RWPE2 (cell line): Measurements from ENCODE around the gene RPL18A.
A peak's percentile ranks its signal among the peaks of the same experiment; 100 is the strongest.

Source experiments
- ATAC-seq: fragments of 200-7000 bp; cut with Tn5 transposase; 3 replicates; pipeline ENCODE4 v1.9.1; 2021; ENCODE audit warnings: low read depth
- DNase-seq: peaks from one replicate; pipeline ENCODE4 v3.0.0-alpha.2; 2020; ENCODE audit warnings: low spot score
- H3K27ac ChIP-seq: fragments of 450-650 bp; 2 replicates; pipeline ENCODE4 v1.5.1; 2017; ENCODE audit warnings: mild to moderate bottlenecking; ENCODE audit not compliant: poor library complexity, severe bottlenecking
- H3K27me3 ChIP-seq: fragments of 250-450 bp; sonication (Bioruptor Pico); 2 replicates; pipeline ENCODE4 v1.5.1; 2021; ENCODE audit warnings: mild to moderate bottlenecking, moderate library complexity; ENCODE audit not compliant: insufficient read depth, poor library complexity, severe bottlenecking
- H3K36me3 ChIP-seq: fragments of 250-450 bp; sonication (Bioruptor Pico); 2 replicates; pipeline ENCODE4 v1.5.1; 2020; ENCODE audit warnings: low read depth, mild to moderate bottlenecking, moderate library complexity
- H3K4me1 ChIP-seq: fragments of 250-450 bp; sonication (Bioruptor Pico); 2 replicates; pipeline ENCODE4 v1.5.1; 2021; ENCODE audit warnings: mild to moderate bottlenecking, moderate library complexity; ENCODE audit not compliant: insufficient read depth, poor library complexity, severe bottlenecking
- H3K4me3 ChIP-seq: fragments of 250-450 bp; sonication (Bioruptor Pico); 2 replicates; pipeline ENCODE4 v1.5.1; 2021; ENCODE audit warnings: mild to moderate bottlenecking, moderate library complexity; ENCODE audit not compliant: severe bottlenecking
- H3K9me3 ChIP-seq: fragments of 250-450 bp; sonication (Bioruptor Pico); 2 replicates; pipeline ENCODE4 v1.5.1; 2021; ENCODE audit warnings: mild to moderate bottlenecking, moderate library complexity; ENCODE audit not compliant: severe bottlenecking
- TF ChIP-seq, protein P1 (sequence below): fragments of 450-650 bp; IDR thresholded peaks from one replicate; pipeline ENCODE4 v1.5.1; 2017; ENCODE audit warnings: mild to moderate bottlenecking, moderate library complexity; ENCODE audit not compliant: poor library complexity, severe bottlenecking

Gene RPL18A

DNA sequence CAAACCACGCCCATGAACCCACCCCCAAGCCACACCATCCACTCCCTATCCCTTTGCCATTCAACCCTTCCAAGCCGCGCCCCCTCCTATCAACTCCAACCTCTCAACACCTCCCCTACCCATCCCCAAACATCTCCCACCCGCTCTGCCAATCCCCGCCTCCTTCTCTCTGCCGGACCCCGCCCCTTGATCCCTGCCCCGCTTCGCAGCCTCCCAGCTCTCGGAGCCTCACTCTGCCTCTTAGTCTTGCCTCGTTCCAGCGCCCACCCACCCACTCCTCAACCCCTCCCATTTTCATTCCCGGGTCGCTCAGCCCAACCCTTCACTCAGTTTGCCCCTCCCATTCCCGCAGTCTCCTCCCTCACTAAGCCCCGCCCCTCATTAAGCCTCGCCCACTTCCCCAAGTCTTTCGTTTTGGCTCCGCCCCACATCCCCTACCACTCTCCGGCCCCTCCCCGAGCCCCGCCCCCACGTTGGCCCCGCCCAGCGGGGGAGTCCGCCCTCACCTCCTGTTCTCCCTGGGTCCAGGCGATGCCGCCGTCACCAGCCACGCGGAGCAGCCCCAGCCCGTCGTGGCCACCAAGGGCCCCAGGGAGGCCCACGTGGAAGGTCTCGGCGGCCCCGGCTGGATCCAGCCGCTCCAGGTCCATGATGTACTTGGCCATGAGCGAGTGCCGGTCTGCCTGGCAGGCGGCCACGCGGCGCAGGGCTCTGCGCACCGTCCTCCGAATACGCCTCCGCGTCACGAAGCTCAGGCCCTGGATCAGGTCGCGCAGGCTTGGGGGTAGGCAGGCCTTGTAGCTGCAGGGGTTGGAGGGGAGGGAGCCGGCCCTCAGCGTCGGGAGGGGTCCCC, 17.7 kb upstream of the RPL18A start:
- peak; percentile 92 for DNase-seq

DNA sequence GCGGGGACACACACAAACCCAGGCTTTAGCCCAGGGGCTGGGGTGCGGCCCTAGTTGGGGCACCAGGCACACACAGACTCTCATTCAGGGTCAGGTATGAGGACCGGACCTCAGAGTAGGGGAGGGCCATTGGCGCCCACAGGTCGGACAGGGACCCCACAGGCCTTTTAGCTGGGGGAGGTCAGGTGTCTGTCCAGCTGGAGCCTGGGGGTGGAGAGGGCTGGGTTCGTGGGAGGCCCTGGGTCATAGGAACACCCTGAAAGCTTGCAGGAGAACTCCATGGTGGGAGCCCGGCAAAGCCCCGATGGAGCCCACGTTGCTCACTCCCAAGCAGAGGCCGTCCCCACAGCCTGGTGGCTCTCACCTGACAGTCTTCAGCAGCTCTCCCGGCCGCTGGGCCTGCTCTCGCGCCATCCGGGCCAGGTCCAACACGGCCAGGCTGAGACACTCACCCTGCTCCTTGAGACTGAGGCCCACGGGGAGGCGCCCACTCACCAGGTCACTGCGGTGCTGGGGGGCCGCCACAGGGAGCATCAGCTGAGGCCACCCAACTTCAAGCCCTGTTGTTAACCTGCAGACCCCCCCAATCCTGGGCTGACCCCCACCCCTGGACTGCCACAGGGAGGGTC, 16.9 kb upstream of the RPL18A start:
- Histone ChIP-seq H3K27ac (no peak overlapping the region), H3K4me3 (peak overlapping the region; percentile 48), H3K27me3 (no peaks in the 10 kb centered on the region), H3K36me3 (no peaks in the 10 kb centered on the region), H3K9me3 (no peaks in the 10 kb centered on the region), H3K4me1 (no peaks in the 10 kb centered on the region)
- TF ChIP-seq, protein P1, sequence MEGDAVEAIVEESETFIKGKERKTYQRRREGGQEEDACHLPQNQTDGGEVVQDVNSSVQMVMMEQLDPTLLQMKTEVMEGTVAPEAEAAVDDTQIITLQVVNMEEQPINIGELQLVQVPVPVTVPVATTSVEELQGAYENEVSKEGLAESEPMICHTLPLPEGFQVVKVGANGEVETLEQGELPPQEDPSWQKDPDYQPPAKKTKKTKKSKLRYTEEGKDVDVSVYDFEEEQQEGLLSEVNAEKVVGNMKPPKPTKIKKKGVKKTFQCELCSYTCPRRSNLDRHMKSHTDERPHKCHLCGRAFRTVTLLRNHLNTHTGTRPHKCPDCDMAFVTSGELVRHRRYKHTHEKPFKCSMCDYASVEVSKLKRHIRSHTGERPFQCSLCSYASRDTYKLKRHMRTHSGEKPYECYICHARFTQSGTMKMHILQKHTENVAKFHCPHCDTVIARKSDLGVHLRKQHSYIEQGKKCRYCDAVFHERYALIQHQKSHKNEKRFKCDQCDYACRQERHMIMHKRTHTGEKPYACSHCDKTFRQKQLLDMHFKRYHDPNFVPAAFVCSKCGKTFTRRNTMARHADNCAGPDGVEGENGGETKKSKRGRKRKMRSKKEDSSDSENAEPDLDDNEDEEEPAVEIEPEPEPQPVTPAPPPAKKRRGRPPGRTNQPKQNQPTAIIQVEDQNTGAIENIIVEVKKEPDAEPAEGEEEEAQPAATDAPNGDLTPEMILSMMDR: no peak
- no peak for ATAC-seq
- DNase-seq: no peak

More for the DNA sequence above, 17.7 kb upstream of the RPL18A start:
- TF ChIP-seq, protein P1: no peak
- H3K27ac ChIP-seq: no peak overlapping the region
- peak overlapping the region; percentile 48 for H3K4me3 ChIP-seq
- H3K9me3 ChIP-seq: no peaks in the 10 kb centered on the region
- H3K27me3 ChIP-seq: no peaks in the 10 kb centered on the region
- no peaks in the 10 kb centered on the region for H3K4me1 ChIP-seq
- H3K36me3 ChIP-seq: no peaks in the 10 kb centered on the region
- peak; percentile 84 for ATAC-seq

- Histone ChIP-seq H3K4me1 (no peaks in the 10 kb centered on the region), H3K4me3 (peak overlapping the region; percentile 48), H3K36me3 (no peaks in the 10 kb centered on the region), H3K27ac (no peak overlapping the region), H3K9me3 (no peaks in the 10 kb centered on the region), H3K27me3 (no peaks in the 10 kb centered on the region)
- DNase-seq (no peak), ATAC-seq (no peak)
- TF ChIP-seq, protein P1: no peak
These were observed 16.4 kb upstream of the RPL18A start for GRCh38 chr19:17843292-17843827.

DNA sequence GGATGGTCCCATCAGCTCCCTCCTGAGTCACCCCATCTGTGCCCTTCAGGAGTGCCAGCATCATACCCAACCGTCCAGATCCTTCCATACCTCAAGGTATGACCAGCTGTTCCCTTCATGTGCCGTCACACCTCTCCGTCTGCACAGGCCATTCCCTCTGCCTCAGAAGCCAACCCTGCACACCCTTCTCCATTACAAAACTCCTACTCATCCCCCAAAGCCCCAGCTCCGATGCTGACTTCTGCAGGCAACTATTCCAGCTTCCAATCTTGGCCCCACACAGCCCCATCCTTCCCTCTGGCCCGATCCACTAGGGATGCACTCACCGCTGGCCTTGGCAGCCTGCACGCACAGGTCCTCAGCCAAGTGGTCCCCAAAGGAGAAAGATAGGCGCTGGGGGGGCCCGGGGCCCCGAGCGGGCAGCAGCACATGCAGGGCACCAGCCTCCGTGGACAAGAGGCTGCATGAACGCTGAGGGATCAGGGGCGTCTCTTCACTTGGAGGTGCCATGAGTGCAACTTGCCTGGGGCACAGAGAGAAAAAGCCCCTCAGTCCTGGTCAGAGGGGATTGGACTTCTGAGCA, 15.7 kb upstream of the RPL18A start:
- DNase-seq (no peak), ATAC-seq (no peak)
- TF ChIP-seq, protein P1: no peak
- no peaks in the 10 kb centered on the region for H3K36me3 ChIP-seq
- H3K4me1 ChIP-seq: no peaks in the 10 kb centered on the region
- no peak overlapping the region for H3K4me3 ChIP-seq
- H3K27me3 ChIP-seq: no peaks in the 10 kb centered on the region
- no peak overlapping the region for H3K27ac ChIP-seq
- H3K9me3 ChIP-seq: no peaks in the 10 kb centered on the region
